GM19372 (cell line): Measurements from ENCODE around the gene DGCR8.

Source experiments
- ATAC-seq: cut with Tn5 transposase; IDR thresholded peaks from one replicate; pipeline ENCODE4 v1.9.1; 2021; ENCODE audit warnings: mild to moderate bottlenecking, low read depth, moderate library complexity; ENCODE audit not compliant: unreplicated experiment

Gene DGCR8

GRCh38 chr22:20079745-20080444 is at the start of gene DGCR8:
TSS of gene DGCR8 (plus strand) at chr22:20080241. CDS start at chr22:20085964, 5,723 bp downstream.
- peak; percentile 87 for ATAC-seq

GRCh38 chr22:20031732-20032406 is 48.2 kb upstream of the DGCR8 start:
- ATAC-seq: no peak

- no peak for ATAC-seq
These were observed 47.5 kb upstream of the DGCR8 start for GRCh38 chr22:20032407-20032991.

GRCh38 chr22:20033045-20033706 is 46.9 kb upstream of the DGCR8 start:
- no peak for ATAC-seq

GRCh38 chr22:20034143-20034542 is 45.9 kb upstream of the DGCR8 start:
- ATAC-seq: no peak

- no peak for ATAC-seq
These were observed 44.5 kb upstream of the DGCR8 start for GRCh38 chr22:20035375-20036083.

GRCh38 chr22:20036084-20036482 is 44.0 kb upstream of the DGCR8 start:
- ATAC-seq: no peak

GRCh38 chr22:20036535-20037392 is 43.3 kb upstream of the DGCR8 start:
- ATAC-seq: no peak

- no peak for ATAC-seq
These were observed 42.6 kb upstream of the DGCR8 start for GRCh38 chr22:20037419-20037818.

GRCh38 chr22:20038574-20038973 is 41.5 kb upstream of the DGCR8 start:
- no peak for ATAC-seq

GRCh38 chr22:20039683-20040325 is 40.2 kb upstream of the DGCR8 start:
- no peak for ATAC-seq

GRCh38 chr22:20040327-20041200 is 39.5 kb upstream of the DGCR8 start:
- no peak for ATAC-seq

- ATAC-seq: no peak
These were observed 36.7 kb upstream of the DGCR8 start for GRCh38 chr22:20043057-20043996.

- no peak for ATAC-seq
These were observed 36.1 kb upstream of the DGCR8 start for GRCh38 chr22:20043997-20044342.

- no peak for ATAC-seq
These were observed 35.4 kb upstream of the DGCR8 start for GRCh38 chr22:20044495-20045151.

- no peak for ATAC-seq
These were observed 33.3 kb upstream of the DGCR8 start for GRCh38 chr22:20046730-20047129.

GRCh38 chr22:20051927-20052308 is 28.1 kb upstream of the DGCR8 start:
- no peak for ATAC-seq
